HepG2 (cell line): ENCODE data around the gene COPS7A. TPM values are rescaled to one million over a fixed set of nuclear protein-coding genes. Genes with fewer than 3 reads are reported as not detected.
A peak's percentile ranks its signal among the peaks of the same experiment; 100 is the strongest.

Experiments
- DPF2 ChIP-seq: sonication (generic); formaldehyde crosslinking; IDR thresholded peaks from 2 replicates; pipeline ENCODE4 v1.4.0; 2020; ENCODE audit warnings: mild to moderate bottlenecking, low read depth, missing genetic modification reagents, borderline replicate concordance
- MTA3 ChIP-seq: sonication (generic); formaldehyde crosslinking; IDR thresholded peaks from 2 replicates; pipeline ENCODE4 v1.4.0; 2020; ENCODE audit warnings: missing genetic modification reagents
- RNF2 ChIP-seq: fragments of 450-650 bp; conservative IDR thresholded peaks from 2 replicates; pipeline ENCODE4 v1.6.1; 2016; ENCODE audit warnings: low read depth
- RXRB ChIP-seq: IDR thresholded peaks from 2 replicates; pipeline ENCODE4 v1.6.1; 2016; ENCODE audit warnings: borderline replicate concordance, missing genetic modification reagents, missing compliant biosample characterization
- SKI ChIP-seq: fragments of 450-650 bp; IDR thresholded peaks from one replicate; pipeline ENCODE4 v1.6.1; 2018; ENCODE audit warnings: mild to moderate bottlenecking; ENCODE audit not compliant: partially characterized antibody
- TP53 ChIP-seq: sonication (generic); formaldehyde crosslinking; conservative IDR thresholded peaks from 2 replicates; pipeline ENCODE4 v1.4.0; 2020; ENCODE audit warnings: missing genetic modification reagents
- U2AF2 ChIP-seq: fragments of 200-400 bp; formaldehyde crosslinking; IDR thresholded peaks from 2 replicates; pipeline ENCODE4 v1.6.1; 2017; ENCODE audit warnings: low read depth, mild to moderate bottlenecking, low read length
- ZBTB46 ChIP-seq: sonication (generic); formaldehyde crosslinking; IDR thresholded peaks from 2 replicates; pipeline ENCODE4 v1.4.0; 2020; ENCODE audit warnings: mild to moderate bottlenecking, missing genetic modification reagents, borderline replicate concordance
- ZBTB7B ChIP-seq: sonication (generic); formaldehyde crosslinking; IDR thresholded peaks from 2 replicates; pipeline ENCODE4 v1.4.0; 2020; ENCODE audit warnings: missing genetic modification reagents
- ZNF253 ChIP-seq: sonication (generic); formaldehyde crosslinking; IDR thresholded peaks from 2 replicates; pipeline ENCODE4 v1.8.0; 2022; ENCODE audit warnings: mild to moderate bottlenecking, missing genetic modification reagents, borderline replicate concordance
- ZNF382 ChIP-seq: sonication (generic); formaldehyde crosslinking; IDR thresholded peaks from 2 replicates; pipeline ENCODE4 v1.5.0; 2020; ENCODE audit warnings: missing genetic modification reagents, mild to moderate bottlenecking, borderline replicate concordance
- ZNF510 ChIP-seq: sonication (generic); formaldehyde crosslinking; IDR thresholded peaks from 2 replicates; pipeline ENCODE4 v1.4.0; 2020; ENCODE audit warnings: low read depth, mild to moderate bottlenecking, missing genetic modification reagents
- ZNF563 ChIP-seq: sonication (generic); formaldehyde crosslinking; IDR thresholded peaks from 2 replicates; pipeline ENCODE4 v1.8.0; 2022; ENCODE audit warnings: mild to moderate bottlenecking, moderate library complexity, missing genetic modification reagents
- ZNF709 ChIP-seq: sonication (generic); formaldehyde crosslinking; IDR thresholded peaks from 2 replicates; pipeline ENCODE4 v1.5.0; 2020; ENCODE audit warnings: mild to moderate bottlenecking, missing genetic modification reagents
- ZNF788 ChIP-seq: sonication (generic); formaldehyde crosslinking; IDR thresholded peaks from 2 replicates; pipeline ENCODE4 v1.5.0; 2020; ENCODE audit warnings: mild to moderate bottlenecking, missing genetic modification reagents, borderline replicate concordance
- polyA plus RNA-seq, 8 experiments: library from polyadenylated mRNA; depleted of rRNA in 3 of 8; stranded (reverse) in 7 of 8; unstranded in 1 of 8; fragments of >200 nt; fragmentation: Illumina TruSeq in 4 of 8; extraction: Trizol in 4 of 8; gene quantifications; 2 replicates each; pipeline versions ENCODE4 v1.2.1 to v1.2.3, GENCODE V29; 2011 to 2016; ENCODE audit warnings: low read depth in 4 of 8, missing spikeins in 1 of 8, mixed read lengths in 1 of 8; ENCODE audit not compliant: insufficient read depth in 1 of 8
- total RNA-seq, 5 experiments: library from RNA; depleted of rRNA; stranded (reverse); fragments of >200 nt; fragmentation: Illumina TruSeq; extraction: Trizol; gene quantifications; 2 replicates each; pipeline ENCODE4 v1.2.3, GENCODE V29; 2016; ENCODE audit warnings: low read depth in 1 of 5
- TF ChIP-seq, protein P1 (sequence below): sonication (generic); formaldehyde crosslinking; conservative IDR thresholded peaks from 2 replicates; pipeline ENCODE4 v1.4.0; 2020; ENCODE audit warnings: mild to moderate bottlenecking, missing genetic modification reagents, moderate library complexity
- TF ChIP-seq, protein P2 (sequence below): sonication (generic); formaldehyde crosslinking; IDR thresholded peaks from 2 replicates; pipeline ENCODE4 v1.4.0; 2020; ENCODE audit warnings: missing genetic modification reagents, mild to moderate bottlenecking, borderline replicate concordance

The COPS7A gene
- total and polyA plus RNA-seq, 2 of the 13 experiments (the other 11 are each of a cell fraction or from before 2014, with no cell fraction given) = 40.0 to 73.6 TPM

DNA sequence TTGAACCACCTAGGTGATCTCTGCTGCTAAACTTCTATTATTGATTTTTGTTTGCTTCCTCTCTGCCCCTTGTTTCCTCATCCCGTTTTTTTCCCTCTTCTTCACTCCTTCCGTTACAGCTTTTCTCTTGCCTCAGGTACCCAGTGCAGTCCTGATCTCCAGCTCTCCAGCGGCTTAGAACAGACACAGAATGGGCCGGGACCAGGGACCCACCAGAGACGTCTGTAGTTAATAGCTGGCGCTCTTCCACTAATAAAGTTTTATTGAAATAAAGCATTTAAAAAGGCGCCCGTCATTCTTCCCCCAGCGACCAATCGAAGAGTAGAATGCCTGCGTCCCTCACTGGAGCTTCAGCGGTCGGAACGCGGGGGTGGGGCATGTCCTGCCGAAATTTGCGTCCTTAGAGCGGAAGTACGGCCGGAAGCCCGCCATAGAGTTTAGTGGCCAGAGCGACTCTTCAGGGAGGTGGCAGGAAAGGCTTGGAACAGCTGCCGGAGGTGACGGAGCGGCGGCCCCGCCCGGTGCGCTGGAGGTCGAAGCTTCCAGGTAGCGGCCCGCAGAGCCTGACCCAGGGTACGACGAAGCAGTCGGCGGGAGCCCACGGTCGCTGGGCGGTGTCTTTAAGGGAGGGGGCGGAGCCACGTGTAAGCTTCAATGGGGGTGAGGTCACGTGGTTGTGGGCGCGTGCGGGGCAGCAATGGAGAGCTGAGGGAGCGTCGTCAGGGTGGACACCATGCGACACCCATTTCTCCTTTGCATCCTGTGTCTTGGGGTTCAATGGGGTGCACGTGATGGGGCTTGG is at the start of gene COPS7A (continued):
- TF ChIP-seq, protein P1, sequence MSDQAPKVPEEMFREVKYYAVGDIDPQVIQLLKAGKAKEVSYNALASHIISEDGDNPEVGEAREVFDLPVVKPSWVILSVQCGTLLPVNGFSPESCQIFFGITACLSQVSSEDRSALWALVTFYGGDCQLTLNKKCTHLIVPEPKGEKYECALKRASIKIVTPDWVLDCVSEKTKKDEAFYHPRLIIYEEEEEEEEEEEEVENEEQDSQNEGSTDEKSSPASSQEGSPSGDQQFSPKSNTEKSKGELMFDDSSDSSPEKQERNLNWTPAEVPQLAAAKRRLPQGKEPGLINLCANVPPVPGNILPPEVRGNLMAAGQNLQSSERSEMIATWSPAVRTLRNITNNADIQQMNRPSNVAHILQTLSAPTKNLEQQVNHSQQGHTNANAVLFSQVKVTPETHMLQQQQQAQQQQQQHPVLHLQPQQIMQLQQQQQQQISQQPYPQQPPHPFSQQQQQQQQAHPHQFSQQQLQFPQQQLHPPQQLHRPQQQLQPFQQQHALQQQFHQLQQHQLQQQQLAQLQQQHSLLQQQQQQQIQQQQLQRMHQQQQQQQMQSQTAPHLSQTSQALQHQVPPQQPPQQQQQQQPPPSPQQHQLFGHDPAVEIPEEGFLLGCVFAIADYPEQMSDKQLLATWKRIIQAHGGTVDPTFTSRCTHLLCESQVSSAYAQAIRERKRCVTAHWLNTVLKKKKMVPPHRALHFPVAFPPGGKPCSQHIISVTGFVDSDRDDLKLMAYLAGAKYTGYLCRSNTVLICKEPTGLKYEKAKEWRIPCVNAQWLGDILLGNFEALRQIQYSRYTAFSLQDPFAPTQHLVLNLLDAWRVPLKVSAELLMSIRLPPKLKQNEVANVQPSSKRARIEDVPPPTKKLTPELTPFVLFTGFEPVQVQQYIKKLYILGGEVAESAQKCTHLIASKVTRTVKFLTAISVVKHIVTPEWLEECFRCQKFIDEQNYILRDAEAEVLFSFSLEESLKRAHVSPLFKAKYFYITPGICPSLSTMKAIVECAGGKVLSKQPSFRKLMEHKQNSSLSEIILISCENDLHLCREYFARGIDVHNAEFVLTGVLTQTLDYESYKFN (CRISPR knock-in tag) = peak; percentile 58
- TF ChIP-seq ZBTB7B (CRISPR knock-in tag) (peak; percentile 70; the same call in 1 of the 2 replicates), ZNF382 (CRISPR knock-in tag) (no peak; the same call in 1 of the 2 replicates), MTA3 (CRISPR knock-in tag) (no peak), ZBTB46 (CRISPR knock-in tag) (no peak), U2AF2 (no peak), DPF2 (CRISPR knock-in tag) (no peak), RXRB (peak; percentile 75), RNF2 (peak; percentile 95), ZNF510 (CRISPR knock-in tag) (0 out of 2 replicates have a peak, but pooled peaks have one; percentile 63), ZNF563 (peak; percentile 95; the same call in 1 of the 2 replicates), TP53 (CRISPR knock-in tag) (no peak; the same call in 1 of the 2 replicates), ZNF253 (CRISPR knock-in tag) (peak; percentile 97), ZNF709 (CRISPR knock-in tag) (peak; percentile 81), SKI (peak; percentile 32), ZNF788 (CRISPR knock-in tag) (peak; percentile 97; the same call in 1 of the 2 replicates)
- TF ChIP-seq, protein P2, sequence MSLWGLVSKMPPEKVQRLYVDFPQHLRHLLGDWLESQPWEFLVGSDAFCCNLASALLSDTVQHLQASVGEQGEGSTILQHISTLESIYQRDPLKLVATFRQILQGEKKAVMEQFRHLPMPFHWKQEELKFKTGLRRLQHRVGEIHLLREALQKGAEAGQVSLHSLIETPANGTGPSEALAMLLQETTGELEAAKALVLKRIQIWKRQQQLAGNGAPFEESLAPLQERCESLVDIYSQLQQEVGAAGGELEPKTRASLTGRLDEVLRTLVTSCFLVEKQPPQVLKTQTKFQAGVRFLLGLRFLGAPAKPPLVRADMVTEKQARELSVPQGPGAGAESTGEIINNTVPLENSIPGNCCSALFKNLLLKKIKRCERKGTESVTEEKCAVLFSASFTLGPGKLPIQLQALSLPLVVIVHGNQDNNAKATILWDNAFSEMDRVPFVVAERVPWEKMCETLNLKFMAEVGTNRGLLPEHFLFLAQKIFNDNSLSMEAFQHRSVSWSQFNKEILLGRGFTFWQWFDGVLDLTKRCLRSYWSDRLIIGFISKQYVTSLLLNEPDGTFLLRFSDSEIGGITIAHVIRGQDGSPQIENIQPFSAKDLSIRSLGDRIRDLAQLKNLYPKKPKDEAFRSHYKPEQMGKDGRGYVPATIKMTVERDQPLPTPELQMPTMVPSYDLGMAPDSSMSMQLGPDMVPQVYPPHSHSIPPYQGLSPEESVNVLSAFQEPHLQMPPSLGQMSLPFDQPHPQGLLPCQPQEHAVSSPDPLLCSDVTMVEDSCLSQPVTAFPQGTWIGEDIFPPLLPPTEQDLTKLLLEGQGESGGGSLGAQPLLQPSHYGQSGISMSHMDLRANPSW (CRISPR knock-in tag) = no peak; the same call in 1 of the 2 replicates
